ENCODE results near the gene CPS1. TPM values are rescaled to one million over a fixed set of nuclear protein-coding genes. Genes with fewer than 3 reads are reported as not detected.

Gene CPS1
- total and polyA plus RNA-seq, 2 experiments from 2014 or later, result 5.5 to 11.0 TPM

- TF ChIP-seq CTCF (conservative IDR thresholded peaks at IDR 0.05; ENCODE audit: low read depth in 2 of 2) (no peak), EZH2 (IDR thresholded peaks at IDR 0.05; ENCODE audit: low read depth, unreplicated experiment) (no peak)
Measured at GRCh38 chr2:210630873-210631560, 74.6 kb downstream of the CPS1 start (continued).

- Histone ChIP-seq H3K27me3 (ENCODE audit: insufficient read depth) (no peaks in the 10 kb centered on the region), H3K9me2 (ENCODE audit: insufficient read depth) (no peaks in the 10 kb centered on the region), H3K79me2 (replicated peaks; ENCODE audit: insufficient read depth) (no peaks in the 10 kb centered on the region), H3K27ac (ENCODE audit: low read depth) (no peak overlapping the region), H3K4me3 (no peak overlapping the region), H2AFZ (no peak overlapping the region), H4K20me1 (replicated peaks; ENCODE audit: insufficient read depth) (no peaks in the 10 kb centered on the region), H3F3A (replicated peaks; ENCODE audit: low read depth) (no peaks in the 10 kb centered on the region), H3K4me1 (ENCODE audit: insufficient read depth) (peaks cover 14% of the 10 kb centered on the region; the same call in 1 of the 2 replicates), H3K4me2 (no peak overlapping the region), H3K36me3 (ENCODE audit: insufficient read depth) (no peaks in the 10 kb centered on the region)
- Mint-ChIP-seq H3K36me3 (ENCODE audit: low read depth) (no peaks in the 10 kb centered on the region), H3K9me3 (no peaks in the 10 kb centered on the region), H3K27me3 (ENCODE audit: insufficient read depth, low read depth, poor library complexity) (no peaks in the 10 kb centered on the region), H3K27ac (no peak overlapping the region), H3K4me3 (no peak overlapping the region), H3K4me1 (peaks cover 22% of the 10 kb centered on the region)
- ATAC-seq, result no peak
- no peak for DNase-seq (ENCODE audit: low spot score)
- no peak for TF ChIP-seq ZNF462 (CRISPR knock-in tag; IDR thresholded peaks at IDR 0.05)
- TF ChIP-seq CTCF (conservative IDR thresholded peaks at IDR 0.05; ENCODE audit: low read depth in 2 of 2), result no peak
- no peak for TF ChIP-seq JUNB (IDR thresholded peaks at IDR 0.05; ENCODE audit: unreplicated experiment)
- TF ChIP-seq EZH2phosphoT487 (IDR thresholded peaks at IDR 0.05; ENCODE audit: unreplicated experiment), result no peak
- TF ChIP-seq POLR2AphosphoS5 (IDR thresholded peaks at IDR 0.05; ENCODE audit: low read depth), result no peak
- TF ChIP-seq STAT1 (IDR thresholded peaks at IDR 0.05; ENCODE audit: unreplicated experiment), result no peak
- no peak for TF ChIP-seq CREB1 (CRISPR knock-in tag; IDR thresholded peaks at IDR 0.05; ENCODE audit: low read depth)
- no peak for TF ChIP-seq ETS1 (IDR thresholded peaks at IDR 0.05)
Measured at GRCh38 chr2:210633699-210634098, 77.3 kb downstream of the CPS1 start.
